ENCODE measurements around the gene YIPF1. TPM values are rescaled to one million over a fixed set of nuclear protein-coding genes. Genes with fewer than 3 reads are reported as not detected.

The YIPF1 gene
- total and polyA plus RNA-seq, 2 donors (not counting 1 experiment from before 2014, with no cell fraction given): 34.7 to 39.8 TPM

- peaks cover 2% of the 10 kb centered on the region for H3K36me3 ChIP-seq (ENCODE audit: control insufficient read depth, insufficient read depth, low read length)
- H3K4me1 ChIP-seq (ENCODE audit: control insufficient read depth, extremely low read depth, insufficient read depth, low read length): peaks cover 7% of the 10 kb centered on the region
- H3K27me3 ChIP-seq (ENCODE audit: control insufficient read depth, insufficient read depth, low read length): no peaks in the 10 kb centered on the region
- no peaks in the 10 kb centered on the region for H3K9me3 ChIP-seq (ENCODE audit: control insufficient read depth, insufficient read depth, low read depth, low read length)
- no peaks in the 10 kb centered on the region for H4K20me1 ChIP-seq (ENCODE audit: control insufficient read depth, extremely low read depth, insufficient read depth, low read length)
- DNase-seq (ENCODE audit: low read depth in 2 of 2): no peak
- no peak overlapping the region for H3K4me2 ChIP-seq (ENCODE audit: extremely low read depth, insufficient read depth, low read length)
- no peak overlapping the region for H2AFZ ChIP-seq (ENCODE audit: low read length)
- H3K9ac ChIP-seq (ENCODE audit: insufficient read depth, low read length): no peak overlapping the region
- H3K4me3 ChIP-seq (replicated peaks in 1 of 4; ENCODE audit: control extremely low read depth in 1 of 4, insufficient read depth in 1 of 4, low read depth in 3 of 4, low read length in 4 of 4): no peak overlapping the region
- no peaks in the 10 kb centered on the region for H3K79me2 ChIP-seq (ENCODE audit: control insufficient read depth, insufficient read depth, low read length)
- TF ChIP-seq EZH2 (IDR thresholded peaks at IDR 0.05; ENCODE audit: low read length, missing control alignments) (no peak), CTCF (conservative IDR thresholded peaks at IDR 0.05 in 1 of 2, IDR thresholded peaks at IDR 0.05 in 1 of 2; ENCODE audit: low read depth in 1 of 2, low read length in 2 of 2) (no peak)
- no peak overlapping the region for H3K27ac ChIP-seq (ENCODE audit: insufficient read depth, low read length)
Measured at GRCh38 chr1:53902235-53903138, 12.9 kb upstream of the YIPF1 start.

- no peak overlapping the region for H3K9ac ChIP-seq (ENCODE audit: insufficient read depth, low read length)
- H3K27me3 ChIP-seq (ENCODE audit: control insufficient read depth, insufficient read depth, low read length): no peaks in the 10 kb centered on the region
Measured at GRCh38 chr1:53899708-53900107, 10.1 kb upstream of the YIPF1 start.

More at GRCh38 chr1:53899708-53900107, 10.1 kb upstream of the YIPF1 start:
- Histone ChIP-seq H3K36me3 (ENCODE audit: control insufficient read depth, insufficient read depth, low read length) (no peaks in the 10 kb centered on the region), H2AFZ (ENCODE audit: low read length) (no peak overlapping the region), H3K4me2 (ENCODE audit: extremely low read depth, insufficient read depth, low read length) (no peak overlapping the region), H4K20me1 (ENCODE audit: control insufficient read depth, extremely low read depth, insufficient read depth, low read length) (no peaks in the 10 kb centered on the region), H3K4me1 (ENCODE audit: control insufficient read depth, extremely low read depth, insufficient read depth, low read length) (peaks cover 7% of the 10 kb centered on the region), H3K9me3 (ENCODE audit: control insufficient read depth, insufficient read depth, low read depth, low read length) (no peaks in the 10 kb centered on the region), H3K4me3 (replicated peaks in 1 of 4; ENCODE audit: control extremely low read depth in 1 of 4, insufficient read depth in 1 of 4, low read depth in 3 of 4, low read length in 4 of 4) (no peak overlapping the region), H3K27ac (ENCODE audit: insufficient read depth, low read length) (no peak overlapping the region), H3K79me2 (ENCODE audit: control insufficient read depth, insufficient read depth, low read length) (no peaks in the 10 kb centered on the region)
- no peak for DNase-seq (ENCODE audit: low read depth in 2 of 2)
- TF ChIP-seq EZH2 (IDR thresholded peaks at IDR 0.05; ENCODE audit: low read length, missing control alignments) (no peak), CTCF (conservative IDR thresholded peaks at IDR 0.05 in 1 of 2, IDR thresholded peaks at IDR 0.05 in 1 of 2; ENCODE audit: low read depth in 1 of 2, low read length in 2 of 2) (no peak)

All from fibroblast of lung (primary cell).